ENCODE data around the gene FOXP2. TPM values are rescaled to one million over a fixed set of nuclear protein-coding genes. Genes with fewer than 3 reads are reported as not detected.

FOXP2 gene
- total and polyA plus RNA-seq, 9 donors, result 5.0 to 26.5 (median 15.0) TPM

- Histone ChIP-seq H3K4me3 (no peak overlapping the region), H3K4me1 (ENCODE audit: insufficient read depth) (no peaks in the 10 kb centered on the region), H3K9me3 (no peaks in the 10 kb centered on the region), H3K27me3 (no peaks in the 10 kb centered on the region), H3K36me3 (no peaks in the 10 kb centered on the region), H3K27ac (no peak overlapping the region)
- no peak for TF ChIP-seq EP300 (IDR thresholded peaks at IDR 0.05)
- TF ChIP-seq POLR2A (IDR thresholded peaks at IDR 0.05), result no peak
- intact Hi-C loops (cut with DNase I), result no loop called here
- no peak for DNase-seq
These were observed 233.5 kb downstream of the FOXP2 start for GRCh38 chr7:114648117-114648516.

GRCh38 chr7:114648680-114649079 lies 234.1 kb downstream of the FOXP2 start:
- no peak overlapping the region for H3K4me3 ChIP-seq
- WGBS, 3 donors, result 94 to 95% (median 95%) methylated on average over 4 of the region's 4 CpGs
- H3K4me1 ChIP-seq (ENCODE audit: insufficient read depth), result no peaks in the 10 kb centered on the region
- DNase-seq, result no peak
- no peaks in the 10 kb centered on the region for H3K36me3 ChIP-seq
- no peaks in the 10 kb centered on the region for H3K9me3 ChIP-seq
- no peak overlapping the region for H3K27ac ChIP-seq
- intact Hi-C loops (cut with DNase I), result no loop called here
- TF ChIP-seq POLR2A (IDR thresholded peaks at IDR 0.05) (no peak), EP300 (IDR thresholded peaks at IDR 0.05) (no peak), CTCF (IDR thresholded peaks at IDR 0.05) (no peak)
- no peaks in the 10 kb centered on the region for H3K27me3 ChIP-seq

GRCh38 chr7:114649689-114650088 lies 235.1 kb downstream of the FOXP2 start:
- Histone ChIP-seq H3K4me3 (no peak overlapping the region), H3K36me3 (no peaks in the 10 kb centered on the region), H3K4me1 (ENCODE audit: insufficient read depth) (no peaks in the 10 kb centered on the region), H3K9me3 (no peaks in the 10 kb centered on the region), H3K27ac (no peak overlapping the region), H3K27me3 (no peaks in the 10 kb centered on the region)
- no peak for DNase-seq
- intact Hi-C loops (cut with DNase I), result no loop called here
- WGBS, 3 donors, result 94 to 97% (median 95%) methylated on average over 3 of the region's 3 CpGs
- TF ChIP-seq CTCF (IDR thresholded peaks at IDR 0.05), result no peak
- TF ChIP-seq POLR2A (IDR thresholded peaks at IDR 0.05), result no peak
- TF ChIP-seq EP300 (IDR thresholded peaks at IDR 0.05), result no peak

DNA sequence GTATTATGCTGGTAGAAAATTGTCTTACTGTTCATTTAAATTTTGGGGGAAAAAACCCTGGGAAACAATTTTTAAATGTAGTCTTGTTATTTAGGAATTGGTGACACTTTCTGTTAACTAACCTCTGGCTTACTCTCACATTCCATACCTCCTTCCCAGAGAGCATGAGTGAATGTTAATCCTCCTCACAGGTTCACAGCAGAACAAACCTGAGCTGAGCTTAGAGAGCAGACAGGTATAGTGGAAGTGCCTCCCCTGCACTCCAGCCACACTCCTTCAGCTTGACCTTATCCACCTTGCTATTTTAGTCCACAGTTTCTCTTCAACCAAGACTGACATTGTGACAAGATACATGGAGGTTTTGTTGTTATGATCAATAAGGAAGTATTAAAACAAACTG lies 235.9 kb downstream of the FOXP2 start:
- H3K27me3 ChIP-seq, result no peaks in the 10 kb centered on the region
- H3K36me3 ChIP-seq, result no peaks in the 10 kb centered on the region
- H3K4me3 ChIP-seq, result no peak overlapping the region
- no peaks in the 10 kb centered on the region for H3K9me3 ChIP-seq
- DNase-seq, result no peak
- H3K27ac ChIP-seq, result no peak overlapping the region
- intact Hi-C loops (cut with DNase I), result no loop called here
- H3K4me1 ChIP-seq (ENCODE audit: insufficient read depth), result no peaks in the 10 kb centered on the region
- TF ChIP-seq POLR2A (IDR thresholded peaks at IDR 0.05), result no peak
- TF ChIP-seq EP300 (IDR thresholded peaks at IDR 0.05), result no peak
- no peak for TF ChIP-seq CTCF (IDR thresholded peaks at IDR 0.05)

GRCh38 chr7:114652041-114652440 lies 237.4 kb downstream of the FOXP2 start:
- no peaks in the 10 kb centered on the region for H3K27me3 ChIP-seq
- 90 to 93% (median 90%) methylated on average over 5 of the region's 5 CpGs for WGBS, 3 donors
- intact Hi-C loops (cut with DNase I), result no loop called here
- H3K36me3 ChIP-seq, result no peaks in the 10 kb centered on the region
- DNase-seq, result no peak
- no peak overlapping the region for H3K27ac ChIP-seq
- no peak for TF ChIP-seq EP300 (IDR thresholded peaks at IDR 0.05)
- no peak for TF ChIP-seq CTCF (IDR thresholded peaks at IDR 0.05)
- TF ChIP-seq POLR2A (IDR thresholded peaks at IDR 0.05), result no peak
- no peak overlapping the region for H3K4me3 ChIP-seq
- H3K4me1 ChIP-seq (ENCODE audit: insufficient read depth), result no peaks in the 10 kb centered on the region
- no peaks in the 10 kb centered on the region for H3K9me3 ChIP-seq

Data from ovary (tissue), 9 donors.